ENCODE results near the gene KRT86.

GRCh38 chr12:52245962-52246569 lies 28.4 kb upstream of the KRT86 start:
- no peak for TF ChIP-seq CTCF (IDR thresholded peaks at IDR 0.05; ENCODE audit: low read length)
- TF ChIP-seq EZH2 (IDR thresholded peaks at IDR 0.05; ENCODE audit: borderline replicate concordance, low read length): no peak

All from OCI-LY1 (cell line).